Endothelial cell of umbilical vein (primary cell): ENCODE results near the gene LCOR. TPM values are rescaled to one million over a fixed set of nuclear protein-coding genes. Genes with fewer than 3 reads are reported as not detected.

Experiments used
- BruUV-seq: library from RNA; stranded (reverse); fragments of 400-500 nt; replicated peaks from 2 replicates; lab custom pipeline; 2021; lab: Mats Ljungman, UMichigan
- CTCF ChIA-PET: fragments of 300-600, 350-600 bp; sonication (Branson Sonifier 250); formaldehyde crosslinking; loops from one replicate; lab custom pipeline; 2021; ENCODE audit warnings: antibody characterized with exemption, inconsistent platforms; lab: Charles Lee
- POLR2A ChIA-PET: fragments of 300-600, 350-600 bp; sonication (Branson Sonifier 250); formaldehyde crosslinking; loops from one replicate; lab custom pipeline; 2021; ENCODE audit warnings: antibody characterized with exemption, inconsistent platforms; lab: Charles Lee
- DNase-seq: peaks from one replicate; pipeline ENCODE4 v3.0.0-alpha.2; 2011; ENCODE audit warnings: low read depth, low spot score
- FAIRE-seq: peaks from 2 replicates; lab custom pipeline; 2011; peaks lifted over from hg19 to GRCh38; lab: Jason Lieb, UNC
- H2AFZ ChIP-seq: 2 replicates; pipeline ENCODE4 v1.6.0; 2012; ENCODE audit warnings: low read depth, low read length, control low read depth, inconsistent platforms
- H3K27ac ChIP-seq: 2 replicates; pipeline ENCODE4 v1.5.1; 2011; ENCODE audit warnings: low read depth, mild to moderate bottlenecking, control low read depth, low read length, moderate library complexity; ENCODE audit not compliant: insufficient read depth
- H3K27me3 ChIP-seq, 2 experiments: 2 replicates each; pipeline versions ENCODE4 v1.6.0 to v1.6.1; 2011; ENCODE audit warnings: low read length in 2 of 2, mixed read lengths in 1 of 2; ENCODE audit not compliant: control insufficient read depth in 2 of 2, insufficient read depth in 2 of 2
- H3K36me3 ChIP-seq, 2 experiments: 2 replicates in 1 of 2; 3 replicates in 1 of 2; pipeline ENCODE4 v1.5.1; 2011; ENCODE audit warnings: low read length in 2 of 2, mild to moderate bottlenecking in 1 of 2, moderate library complexity in 1 of 2; ENCODE audit not compliant: control insufficient read depth in 2 of 2, insufficient read depth in 2 of 2; ENCODE audit errors: extremely low read depth in 1 of 2
- H3K4me1 ChIP-seq: 3 replicates; pipeline ENCODE4 v1.5.1; 2011; ENCODE audit warnings: mild to moderate bottlenecking, low read length; ENCODE audit not compliant: control insufficient read depth, insufficient read depth; ENCODE audit errors: extremely low read depth
- H3K4me2 ChIP-seq: 2 replicates; pipeline ENCODE4 v1.6.1; 2011; ENCODE audit warnings: low read length, control low read depth, mixed read lengths; ENCODE audit not compliant: insufficient read depth
- H3K4me3 ChIP-seq, 3 experiments: fragments of 200-600 bp in 1 of 3; sonication (generic), shearing (Covaris generic) in 1 of 3; replicated peaks in 1 of 3; 2 replicates each; pipeline ENCODE4 v1.5.1; 2011 to 2016; ENCODE audit warnings: control low read depth in 3 of 3, low read length in 3 of 3, mild to moderate bottlenecking in 2 of 3, inconsistent platforms in 1 of 3, low read depth in 1 of 3, moderate library complexity in 1 of 3; ENCODE audit not compliant: insufficient read depth in 1 of 3
- H3K79me2 ChIP-seq: 2 replicates; pipeline ENCODE4 v1.6.0; 2012; ENCODE audit warnings: low read length, inconsistent platforms; ENCODE audit not compliant: control insufficient read depth, insufficient read depth
- H3K9ac ChIP-seq: replicated peaks from 2 replicates; pipeline ENCODE3; 2011; ENCODE audit warnings: low read length, control low read depth; ENCODE audit not compliant: insufficient read depth; ENCODE audit errors: extremely low read depth
- H3K9me1 ChIP-seq: replicated peaks from 3 replicates; pipeline ENCODE4 v1.6.0; 2011; ENCODE audit warnings: mild to moderate bottlenecking, low read length; ENCODE audit not compliant: control insufficient read depth, insufficient read depth; ENCODE audit errors: extremely low read depth
- H3K9me3 ChIP-seq: replicated peaks from 2 replicates; pipeline ENCODE4 v1.5.1; 2012; ENCODE audit warnings: low read length, inconsistent platforms; ENCODE audit not compliant: control insufficient read depth, insufficient read depth
- H4K20me1 ChIP-seq: replicated peaks from 2 replicates; pipeline ENCODE3; 2011; ENCODE audit warnings: mild to moderate bottlenecking, low read length; ENCODE audit not compliant: control insufficient read depth, insufficient read depth; ENCODE audit errors: extremely low read depth
- EZH2 ChIP-seq: IDR thresholded peaks from 2 replicates; pipeline ENCODE4 v1.6.1; 2012; ENCODE audit warnings: borderline replicate concordance, low read depth, mild to moderate bottlenecking, moderate library complexity, low read length, inconsistent platforms; ENCODE audit not compliant: severe bottlenecking
- FOS ChIP-seq: IDR thresholded peaks from 2 replicates; pipeline ENCODE4 v1.6.1; 2011; ENCODE audit warnings: mild to moderate bottlenecking, low read length, moderate library complexity, borderline replicate concordance; ENCODE audit not compliant: insufficient read depth
- GATA2 ChIP-seq: IDR thresholded peaks from 2 replicates; pipeline ENCODE4 v1.7.0; 2011; ENCODE audit warnings: low read depth, mild to moderate bottlenecking, moderate library complexity, mixed read lengths, low read length; ENCODE audit not compliant: insufficient read length, insufficient read depth
- JUN ChIP-seq: IDR thresholded peaks from 2 replicates; pipeline ENCODE4 v1.6.1; 2011; ENCODE audit warnings: borderline replicate concordance, low read depth; ENCODE audit not compliant: insufficient read length, insufficient read depth
- MYC ChIP-seq: IDR thresholded peaks from one replicate; pipeline ENCODE4 v1.6.1; 2011; ENCODE audit warnings: mild to moderate bottlenecking, low read depth, low read length
- POLR2A ChIP-seq: IDR thresholded peaks from 2 replicates; pipeline ENCODE4 v1.6.1; 2012; ENCODE audit warnings: low read depth, mild to moderate bottlenecking, control low read depth, low read length
- POLR2AphosphoS5 ChIP-seq: IDR thresholded peaks from 2 replicates; pipeline ENCODE4 v1.6.1; 2012; ENCODE audit warnings: low read depth, mild to moderate bottlenecking, control low read depth, low read length, moderate library complexity; ENCODE audit not compliant: insufficient read depth
- dilution Hi-C: fragments of 300-500 bp; cut with MboI; formaldehyde crosslinking; loops from one replicate; pipeline ENCODE4 v1.15.0; 2019; ENCODE audit warnings: low sequenced_read_pairs; ENCODE audit not compliant: extremely low pct_ligation_motif_present
- intact Hi-C: fragments of 100-400 bp; cut with micrococcal nuclease; formaldehyde crosslinking; loops from one replicate; pipeline ENCODE4 v1.10.0; 2022
- polyA plus RNA-seq, 4 experiments: library from polyadenylated mRNA; depleted of rRNA in 3 of 4; stranded (reverse) in 3 of 4; unstranded in 1 of 4; fragments of >200 nt; gene quantifications; 2 replicates each; pipeline versions ENCODE4 v1.2.1 to v1.2.3, GENCODE V29; 2011 to 2012; ENCODE audit warnings: missing spikeins in 1 of 4
- total RNA-seq: library from RNA; stranded (reverse); gene quantifications from 2 replicates; pipeline ENCODE4 v1.2.3, GENCODE V29; 2021
- TF ChIP-seq, protein P1 (sequence below), 2 donors: IDR thresholded peaks; 1 replicate in 1 of 2; 2 replicates in 1 of 2; pipeline ENCODE4 v1.5.1; 2011; ENCODE audit warnings: low read length in 2 of 2, mild to moderate bottlenecking in 2 of 2, moderate library complexity in 2 of 2, control low read depth in 1 of 2, inconsistent platforms in 1 of 2, low read depth in 1 of 2; ENCODE audit not compliant: insufficient read depth in 1 of 2; ENCODE audit errors: extremely low read depth in 1 of 2

LCOR gene
- total and polyA plus RNA-seq, 2 donors (not counting 3 experiments of a cell fraction or from before 2014, with no cell fraction given): 11.6 to 39.0 TPM

DNA sequence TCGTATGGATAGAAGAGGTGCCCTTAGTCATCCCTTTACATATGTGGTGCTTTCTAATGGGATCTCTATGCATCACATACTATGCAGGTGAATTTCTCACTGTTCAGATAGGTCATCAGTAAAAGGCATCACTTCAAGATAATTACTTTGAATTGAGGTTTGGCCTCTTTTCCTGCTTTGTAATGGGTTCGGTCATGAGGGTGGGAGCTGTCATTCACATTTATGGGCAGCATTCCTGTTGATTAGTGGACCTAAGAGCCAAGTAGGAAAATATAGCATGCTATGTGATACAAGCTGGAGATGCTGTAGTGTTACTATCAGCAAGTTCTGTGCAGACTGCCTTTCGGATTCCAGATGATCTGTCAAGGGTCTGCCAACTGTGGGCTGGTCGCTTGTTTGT, 156.3 kb downstream of the LCOR start:
- CTCF ChIA-PET: no interaction called here
- no peaks in the 10 kb centered on the region for H3K79me2 ChIP-seq
- no peaks in the 10 kb centered on the region for H4K20me1 ChIP-seq
- H3K9me3 ChIP-seq: no peaks in the 10 kb centered on the region
- H3K36me3 ChIP-seq: no peaks in the 10 kb centered on the region
- no peaks in the 10 kb centered on the region for H3K27me3 ChIP-seq
- H3K4me3 ChIP-seq: no peak overlapping the region
- no peak overlapping the region for H3K4me2 ChIP-seq
- dilution Hi-C loops: no loop called here
- intact Hi-C loops: no loop called here
- no peak for DNase-seq
- H2AFZ ChIP-seq: no peak overlapping the region
- no peaks in the 10 kb centered on the region for H3K9me1 ChIP-seq
- BruUV-seq: no TSS peak
- no peak overlapping the region for H3K9ac ChIP-seq
- no peak overlapping the region for H3K27ac ChIP-seq
- POLR2A ChIA-PET: no interaction called here
- no peaks in the 10 kb centered on the region for H3K4me1 ChIP-seq
- FAIRE-seq: no peak
- no peak for TF ChIP-seq POLR2AphosphoS5
- TF ChIP-seq GATA2: no peak
- no peak for TF ChIP-seq MYC

DNA sequence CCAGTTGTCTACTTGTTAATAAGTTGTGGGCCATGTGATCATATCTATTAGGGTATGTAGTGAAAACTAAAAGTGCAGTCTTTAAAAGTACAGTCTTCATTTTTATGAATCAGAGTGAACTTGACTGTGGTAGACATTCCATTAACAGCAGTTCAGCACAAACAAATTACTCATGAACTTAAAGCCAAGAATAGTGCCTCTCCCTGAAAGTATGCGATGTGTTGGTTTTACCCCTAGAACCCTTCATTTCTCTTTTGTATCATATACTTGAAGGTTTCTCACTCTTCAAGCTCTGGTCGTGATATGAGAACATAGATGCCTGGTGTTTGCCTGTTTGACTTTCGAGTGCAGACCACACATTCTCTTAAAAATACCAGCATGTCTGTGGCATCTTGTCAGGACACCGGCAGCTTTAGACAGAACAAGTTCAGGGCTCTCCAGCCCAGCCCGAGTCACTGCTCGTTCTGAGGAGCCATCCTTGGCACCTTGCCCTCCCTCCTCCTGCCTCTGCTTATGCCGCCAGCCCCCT, 159.3 kb downstream of the LCOR start:
- H3K9me1 ChIP-seq: no peaks in the 10 kb centered on the region
- no TSS peak for BruUV-seq
- intact Hi-C loops (no loop called here), dilution Hi-C loops (no loop called here)
- no peaks in the 10 kb centered on the region for H4K20me1 ChIP-seq
- FAIRE-seq (no peak), DNase-seq (no peak)
- H3K4me3 ChIP-seq: no peak overlapping the region
- H3K4me1 ChIP-seq: no peaks in the 10 kb centered on the region
- no peak for TF ChIP-seq FOS
- TF ChIP-seq POLR2A: no peak
- TF ChIP-seq POLR2AphosphoS5: no peak
- TF ChIP-seq EZH2: no peak
- TF ChIP-seq, protein P1, sequence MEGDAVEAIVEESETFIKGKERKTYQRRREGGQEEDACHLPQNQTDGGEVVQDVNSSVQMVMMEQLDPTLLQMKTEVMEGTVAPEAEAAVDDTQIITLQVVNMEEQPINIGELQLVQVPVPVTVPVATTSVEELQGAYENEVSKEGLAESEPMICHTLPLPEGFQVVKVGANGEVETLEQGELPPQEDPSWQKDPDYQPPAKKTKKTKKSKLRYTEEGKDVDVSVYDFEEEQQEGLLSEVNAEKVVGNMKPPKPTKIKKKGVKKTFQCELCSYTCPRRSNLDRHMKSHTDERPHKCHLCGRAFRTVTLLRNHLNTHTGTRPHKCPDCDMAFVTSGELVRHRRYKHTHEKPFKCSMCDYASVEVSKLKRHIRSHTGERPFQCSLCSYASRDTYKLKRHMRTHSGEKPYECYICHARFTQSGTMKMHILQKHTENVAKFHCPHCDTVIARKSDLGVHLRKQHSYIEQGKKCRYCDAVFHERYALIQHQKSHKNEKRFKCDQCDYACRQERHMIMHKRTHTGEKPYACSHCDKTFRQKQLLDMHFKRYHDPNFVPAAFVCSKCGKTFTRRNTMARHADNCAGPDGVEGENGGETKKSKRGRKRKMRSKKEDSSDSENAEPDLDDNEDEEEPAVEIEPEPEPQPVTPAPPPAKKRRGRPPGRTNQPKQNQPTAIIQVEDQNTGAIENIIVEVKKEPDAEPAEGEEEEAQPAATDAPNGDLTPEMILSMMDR (IDR thresholded peaks at IDR 0.05; ENCODE audit: extremely low read depth in 1 of 2, insufficient read depth in 1 of 2, low read depth in 1 of 2, low read length in 2 of 2): no peak
- no peak for TF ChIP-seq GATA2
- no peak for TF ChIP-seq JUN
- H2AFZ ChIP-seq: no peak overlapping the region
- H3K4me2 ChIP-seq: no peak overlapping the region
- POLR2A ChIA-PET: no interaction called here
- H3K36me3 ChIP-seq: no peaks in the 10 kb centered on the region
- no peaks in the 10 kb centered on the region for H3K79me2 ChIP-seq
- H3K9me3 ChIP-seq: no peaks in the 10 kb centered on the region
- CTCF ChIA-PET: interaction anchor here (2.5 kb wide), 1 partner anchor 34 kb away, joined by 9 read pairs; no protein-coding TSS in a partner anchor
- no peak overlapping the region for H3K27ac ChIP-seq
- H3K9ac ChIP-seq: no peak overlapping the region
- no peaks in the 10 kb centered on the region for H3K27me3 ChIP-seq
